ENCODE results near the gene PRDM10.

Gene PRDM10

DNA sequence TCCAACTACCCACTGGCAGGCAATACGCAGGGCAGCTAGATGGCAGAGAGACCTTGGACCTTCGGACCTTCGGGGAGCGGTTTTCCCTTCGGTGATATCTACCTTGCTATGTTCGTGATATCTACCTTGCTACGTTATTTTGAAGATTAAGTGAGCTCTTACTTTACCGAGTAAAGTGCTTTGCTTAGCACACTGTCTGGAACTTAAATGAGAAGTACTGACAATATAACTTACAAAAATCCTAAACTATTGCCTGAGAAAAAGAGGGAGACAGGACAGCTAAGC is 1.0 kb upstream of the PRDM10 start:
- DNase-seq = no peak

DNA sequence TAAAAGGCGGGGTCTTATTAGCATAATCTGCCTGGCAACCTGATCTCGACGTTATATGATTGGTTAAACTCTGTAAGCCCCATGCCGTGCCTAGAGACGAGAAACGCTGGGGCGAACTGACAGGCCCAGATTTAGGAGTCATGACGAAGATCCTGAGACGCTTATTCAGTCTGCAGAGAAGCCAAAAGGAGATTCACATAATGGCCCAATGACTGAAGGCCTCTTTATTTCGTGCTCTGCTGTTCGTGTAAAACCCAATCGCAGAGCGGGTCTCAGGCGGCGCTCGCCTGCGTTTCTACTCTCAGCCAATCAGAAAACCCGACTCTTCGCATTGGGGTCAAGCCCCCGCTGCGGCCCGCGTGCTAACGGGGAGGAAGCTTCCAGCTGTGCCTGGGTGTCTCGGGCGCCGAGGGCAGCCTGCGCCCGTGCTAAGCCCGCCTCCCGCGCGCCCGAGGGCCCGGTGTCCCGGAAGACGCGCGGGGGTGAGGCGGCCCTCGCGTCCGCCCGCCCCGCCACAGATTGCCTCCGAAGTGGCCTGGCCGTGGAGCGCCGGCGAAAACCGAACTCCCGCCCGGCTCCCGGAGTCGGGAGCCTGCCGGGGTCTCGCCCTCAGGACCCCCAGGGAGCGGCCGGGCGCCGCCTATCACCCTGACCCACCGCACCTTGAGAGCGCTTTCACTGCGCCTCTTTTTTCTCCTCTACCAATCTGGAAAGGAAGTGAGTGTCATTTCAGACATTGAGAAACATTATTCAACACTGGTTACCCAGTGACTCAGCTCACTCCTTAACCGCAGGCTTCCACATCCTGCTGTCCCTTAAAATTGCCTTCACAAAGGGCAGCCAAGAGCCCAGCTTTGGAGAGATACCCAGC is 446 bp upstream of the PRDM10 start:
- peak; percentile 100 for DNase-seq

DNA sequence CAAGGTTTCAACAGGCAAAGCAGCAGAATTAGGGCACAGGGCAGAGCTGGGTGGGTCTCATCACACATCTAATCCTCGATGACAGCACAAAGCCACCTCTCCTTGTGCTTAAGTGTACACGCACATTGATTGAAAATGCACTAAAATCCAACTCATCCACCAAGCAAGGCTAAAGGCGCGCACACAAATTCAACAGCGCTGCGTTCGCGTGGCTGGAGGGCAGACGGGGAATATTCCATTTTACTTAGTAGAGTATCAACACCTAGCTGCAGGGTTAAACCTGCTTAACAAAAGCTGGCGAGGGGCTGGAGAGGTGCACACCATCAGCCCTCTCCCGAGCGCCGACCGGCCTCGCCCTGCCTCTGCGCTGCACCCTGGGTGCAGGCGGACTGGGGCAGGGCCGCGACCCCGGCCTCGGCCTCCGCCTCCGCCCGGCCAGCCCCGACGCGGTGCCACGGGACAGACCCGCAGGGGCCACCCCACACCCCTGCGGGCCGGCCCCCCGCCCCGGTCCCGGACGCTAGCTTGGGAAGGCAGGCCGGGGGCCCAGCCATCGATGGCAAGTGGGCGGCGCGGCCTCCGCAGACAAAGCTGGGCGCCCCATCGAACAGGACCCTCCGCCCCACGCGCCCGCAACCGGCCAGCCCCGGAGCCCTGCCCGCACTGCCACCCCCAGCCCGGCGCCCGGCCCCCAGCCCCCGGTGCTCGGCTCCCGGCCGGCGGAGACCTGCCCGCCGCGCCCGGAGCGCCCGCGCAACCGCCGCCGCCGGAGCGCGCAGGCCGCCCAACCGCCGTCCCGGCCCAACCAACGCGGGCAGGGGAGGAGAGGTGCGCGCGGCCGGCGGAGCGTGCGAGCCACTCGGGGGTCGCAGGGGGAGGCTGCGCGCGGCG is 929 bp downstream of the PRDM10 start:
- peak; percentile 39 for DNase-seq

DNA sequence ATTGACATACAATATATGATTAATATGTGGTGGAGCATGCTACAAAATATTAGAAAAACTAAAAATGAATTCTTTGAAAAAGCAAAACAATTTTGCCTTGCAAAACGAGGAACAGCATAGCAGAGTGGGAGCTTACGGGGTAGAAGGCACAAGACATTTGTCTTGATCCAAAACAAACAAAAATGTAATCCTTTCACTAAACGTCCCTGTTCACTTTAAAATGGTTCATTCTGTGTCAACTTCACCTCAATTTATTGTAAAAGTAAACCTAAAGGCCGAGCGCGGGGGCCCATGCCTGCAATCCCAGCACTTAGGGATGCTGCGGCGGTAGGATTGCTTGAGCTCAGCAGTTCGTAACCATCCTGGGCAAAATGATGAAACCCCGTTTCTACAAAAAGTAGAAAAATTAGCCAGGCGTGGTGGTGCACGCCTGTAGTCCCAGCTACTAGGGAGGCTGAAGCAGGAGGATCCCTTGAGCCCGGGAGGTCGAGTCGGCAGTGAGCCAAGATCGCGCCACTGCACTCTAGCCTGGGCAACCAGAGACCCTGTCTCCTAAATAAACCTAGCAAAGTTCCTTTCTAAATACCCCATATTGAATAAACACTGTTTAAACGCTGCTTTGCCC is 2.0 kb downstream of the PRDM10 start:
- no peak for DNase-seq

DNA sequence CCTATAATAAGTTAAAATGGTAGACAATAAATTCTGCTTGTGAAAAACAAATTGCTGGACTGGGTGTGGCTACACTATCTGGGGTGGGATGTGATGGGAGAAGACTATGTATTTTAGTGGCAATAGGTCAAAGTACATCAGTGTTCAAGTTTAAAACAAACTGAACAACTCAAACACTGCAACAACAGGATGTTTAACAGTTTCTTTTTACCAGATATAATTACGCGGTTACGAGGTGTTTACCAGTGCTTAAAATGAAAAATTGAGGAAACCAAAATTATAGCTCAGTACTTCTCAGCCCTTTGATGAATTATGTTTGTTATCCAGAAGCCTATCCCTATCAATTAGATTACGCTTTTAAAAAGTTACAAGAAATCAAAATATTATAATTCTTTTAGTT is 3.2 kb downstream of the PRDM10 start:
- DNase-seq = no peak

DNA sequence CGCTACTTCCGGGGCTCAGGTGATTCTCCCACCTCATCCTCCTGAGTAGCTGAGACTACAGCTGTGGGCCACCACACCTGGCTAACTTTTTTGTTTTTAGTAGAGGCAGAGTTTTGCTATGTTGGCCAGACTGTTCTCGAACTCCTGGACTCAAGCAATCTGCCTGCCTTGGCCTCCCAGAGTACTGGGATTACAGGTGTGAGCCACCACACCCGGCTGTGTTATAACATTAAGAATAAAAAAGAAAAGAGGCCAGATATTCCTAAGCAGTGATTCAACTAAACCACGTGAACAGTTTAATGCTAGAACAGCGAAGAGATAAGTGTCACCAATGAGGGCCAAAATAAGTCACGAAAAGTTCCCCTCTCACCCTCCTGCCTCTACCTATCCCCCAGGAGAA is 3.7 kb downstream of the PRDM10 start:
- no peak for DNase-seq

DNA sequence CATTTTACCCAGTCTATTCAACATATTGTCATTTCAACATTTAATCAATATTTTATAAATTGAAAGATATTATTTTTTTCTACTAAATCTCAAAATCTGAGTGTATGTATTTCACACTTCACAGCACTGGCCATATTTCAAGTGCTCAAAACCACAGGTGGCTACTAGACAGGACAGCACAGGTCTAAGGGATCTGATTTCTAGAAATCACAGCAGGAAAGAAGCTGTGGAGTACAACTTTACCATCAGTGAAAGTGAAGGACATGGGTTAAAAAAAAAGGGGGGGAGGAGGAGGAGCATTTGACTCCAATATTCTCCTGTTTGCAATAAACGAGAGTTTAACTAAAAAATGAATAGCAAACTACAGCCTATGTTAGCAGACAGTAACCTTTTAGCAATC is 4.5 kb downstream of the PRDM10 start:
- DNase-seq = no peak

DNA sequence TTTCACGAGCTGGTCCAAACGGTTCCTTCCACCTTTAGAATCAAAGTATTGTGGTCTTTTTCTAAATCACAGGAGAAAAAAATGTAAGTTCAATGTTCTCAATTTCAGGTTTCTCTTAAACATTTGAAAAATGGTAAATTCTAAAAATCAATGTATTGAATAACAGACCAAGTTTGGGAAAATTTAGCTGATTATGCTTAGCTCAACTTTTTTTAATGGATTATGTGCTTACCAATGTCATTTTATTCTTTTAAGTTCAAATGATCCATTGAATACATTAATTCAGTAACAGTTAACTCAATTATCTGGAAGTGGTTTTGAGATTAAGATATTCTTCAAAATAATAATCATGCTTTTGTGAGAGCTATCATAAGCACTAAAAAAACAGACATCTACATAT is 5.1 kb downstream of the PRDM10 start:
- DNase-seq = no peak

DNA sequence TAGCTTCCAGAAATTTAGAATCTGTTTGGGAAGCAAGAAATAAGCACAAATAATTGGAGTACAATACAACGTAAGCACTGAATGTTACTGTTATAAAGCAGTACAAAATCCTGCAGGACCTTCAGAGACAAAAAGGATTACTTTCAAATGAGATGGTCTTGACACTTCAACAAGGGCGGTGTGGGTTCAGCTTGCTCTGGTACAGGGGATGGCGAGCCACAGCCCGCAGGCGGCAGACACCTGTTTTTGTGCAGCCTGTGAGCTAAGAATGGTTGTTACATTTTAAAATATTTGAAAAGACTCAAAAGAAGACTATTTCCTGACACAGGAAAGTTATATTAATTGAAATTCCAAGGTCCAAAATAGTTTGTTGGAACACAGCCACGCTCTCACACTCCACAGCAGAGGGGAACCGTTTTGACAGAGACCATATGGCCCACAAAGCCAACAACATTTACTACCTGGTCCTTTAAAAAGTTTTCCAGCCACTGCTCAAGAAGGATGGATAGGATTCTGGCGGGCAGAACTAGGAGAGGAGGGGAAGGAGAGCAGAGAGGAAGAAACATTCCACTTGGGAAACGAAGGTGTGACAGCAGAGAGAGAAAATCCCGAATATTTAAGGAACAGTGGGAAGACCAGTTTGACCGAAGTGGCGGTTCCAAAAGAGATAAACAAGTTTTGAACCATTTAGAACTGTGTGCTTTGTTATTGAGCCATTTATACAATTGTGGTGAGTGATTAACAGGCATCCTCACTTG is 6.3 kb downstream of the PRDM10 start:
- DNase-seq = no peak

DNA sequence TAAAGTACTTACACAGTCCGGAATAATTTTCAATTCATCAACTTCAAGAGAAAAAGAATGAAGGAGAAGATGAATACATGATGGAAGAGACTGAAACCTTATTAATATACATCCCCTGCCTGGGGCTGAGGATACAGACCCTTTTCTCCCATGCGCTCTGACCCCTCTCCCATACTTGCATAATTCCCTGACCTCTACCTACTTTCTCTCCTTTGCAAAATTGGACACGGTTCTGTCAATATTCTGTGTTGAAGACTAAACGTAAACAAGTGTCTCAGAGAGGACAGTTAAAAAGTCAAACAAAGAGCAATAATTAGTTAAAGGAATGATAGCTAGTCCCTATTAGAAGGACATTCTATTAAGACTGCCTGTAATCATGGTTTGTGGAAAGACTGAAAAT is 7.5 kb downstream of the PRDM10 start:
- no peak for DNase-seq

DNA sequence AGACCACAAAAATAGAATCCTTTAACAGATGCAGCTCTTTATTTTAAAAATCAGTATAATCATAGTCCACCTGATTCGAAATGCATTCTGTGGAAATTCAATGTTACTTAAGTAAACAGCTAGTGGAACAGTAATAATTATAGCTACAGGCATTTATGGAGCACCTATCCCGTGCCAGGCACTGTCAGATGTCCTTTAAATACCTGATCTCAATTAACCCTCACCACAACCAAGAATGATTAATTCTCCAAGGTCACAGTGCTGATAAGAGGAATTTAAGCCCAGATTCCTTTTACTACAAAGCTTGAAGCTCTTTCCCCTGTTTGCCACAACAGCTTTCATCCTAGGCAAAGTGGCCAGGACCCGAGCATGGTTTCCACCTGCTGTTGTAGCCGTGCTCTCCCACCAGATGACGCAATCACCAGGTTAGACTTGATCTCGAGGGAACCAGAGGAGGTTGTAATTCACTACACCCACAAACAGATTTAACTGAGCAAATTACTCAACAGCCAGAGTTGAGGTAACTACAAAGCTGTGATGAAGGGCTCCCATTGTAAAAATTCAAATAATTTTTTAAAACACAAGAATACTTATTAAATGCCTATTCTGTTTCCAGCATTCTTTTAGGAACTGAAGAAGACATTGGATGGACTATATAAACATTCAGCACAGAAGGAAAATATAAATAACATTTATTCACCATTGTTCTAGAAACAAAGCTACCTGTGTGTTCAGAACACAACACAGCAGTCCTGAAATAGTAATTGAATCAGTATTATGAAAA is 10.3 kb downstream of the PRDM10 start:
- DNase-seq = peak; percentile 34

DNA sequence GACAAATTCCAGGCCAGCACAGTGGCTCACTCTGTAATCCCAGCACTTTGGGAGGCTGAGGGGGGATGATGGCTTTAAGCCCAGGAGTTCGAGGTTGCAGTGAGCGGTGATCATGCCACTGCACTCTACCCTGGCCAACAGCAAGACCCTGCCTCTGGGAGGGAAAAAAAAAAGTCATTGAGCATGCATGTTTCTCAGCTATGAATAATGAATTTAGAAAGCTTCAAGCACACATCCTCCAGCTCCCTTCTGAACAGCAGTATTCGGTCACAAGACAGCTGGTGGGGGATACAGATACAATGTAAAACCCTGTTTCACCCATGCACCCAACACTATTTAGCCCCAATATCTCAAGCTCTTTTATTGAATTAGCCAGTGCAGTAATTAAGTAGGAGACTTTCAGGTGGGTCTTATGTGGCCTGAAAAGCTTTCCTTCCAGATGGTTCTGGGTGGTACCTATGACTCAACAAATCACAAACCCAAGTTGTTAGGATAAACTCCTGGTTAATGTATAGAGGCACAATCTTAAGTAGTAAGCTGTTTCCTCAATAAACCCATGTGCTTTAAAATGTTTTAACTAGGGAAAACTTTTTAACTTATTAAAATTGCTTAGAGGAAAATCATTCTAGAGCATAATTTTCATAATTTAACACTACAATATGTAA is 13.4 kb downstream of the PRDM10 start:
- DNase-seq = no peak

DNA sequence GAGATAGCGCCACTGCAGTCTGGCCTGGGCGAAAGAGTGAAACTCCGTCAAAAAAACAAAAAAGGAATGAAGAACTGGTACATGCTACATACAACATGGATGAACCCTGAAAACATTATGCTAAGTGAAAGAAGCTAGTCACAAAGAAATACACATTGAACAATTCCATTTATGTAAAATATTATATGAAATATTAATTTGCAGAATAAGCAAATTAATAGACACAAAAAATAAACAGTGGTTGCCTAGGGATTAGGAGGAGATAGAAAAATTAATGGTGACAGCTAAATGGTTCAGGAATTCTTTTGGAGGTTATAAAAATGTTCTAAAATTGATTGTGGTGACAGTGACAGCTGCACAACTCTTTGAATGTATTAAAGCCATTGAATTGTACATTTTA is 14.7 kb downstream of the PRDM10 start:
- DNase-seq = no peak

DNA sequence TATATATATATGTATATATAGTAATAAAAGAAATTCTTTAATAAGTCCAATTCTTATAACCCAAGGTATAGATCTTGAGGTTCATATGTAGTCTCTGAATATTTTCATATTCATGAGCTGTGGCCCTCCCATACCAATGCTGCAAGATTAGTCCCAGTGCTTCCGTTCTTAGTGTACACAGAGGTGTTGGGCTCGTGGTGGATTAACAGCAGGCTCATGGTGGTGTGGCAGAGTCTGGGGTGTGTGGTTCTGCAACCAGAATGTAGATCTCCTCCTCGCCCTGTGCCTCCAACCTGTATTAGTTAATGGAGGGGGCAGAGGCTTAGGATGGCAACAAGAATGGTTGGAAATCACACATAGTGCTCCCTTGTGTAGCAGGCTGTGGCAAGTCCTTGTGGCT is 16.8 kb downstream of the PRDM10 start:
- DNase-seq = no peak

DNA sequence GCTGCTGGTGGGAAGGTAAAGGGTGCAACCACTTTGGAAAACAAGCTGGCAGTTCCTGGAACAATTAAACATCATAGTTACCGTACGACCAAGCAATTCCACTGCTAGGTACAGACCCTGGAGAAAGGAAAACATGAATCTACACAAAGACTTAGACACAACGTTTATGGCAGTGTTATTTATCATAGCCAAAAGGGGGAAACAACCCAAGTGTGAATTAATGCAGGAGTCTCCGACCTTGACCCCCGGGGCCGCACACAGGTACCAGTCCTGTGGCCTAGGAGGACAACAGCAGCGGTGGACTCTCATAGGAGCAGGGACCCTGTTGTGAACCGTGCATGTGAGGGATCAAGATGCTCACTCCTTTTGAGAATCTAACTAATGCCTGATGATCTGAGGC is 22.5 kb downstream of the PRDM10 start:
- no peak for DNase-seq

DNA sequence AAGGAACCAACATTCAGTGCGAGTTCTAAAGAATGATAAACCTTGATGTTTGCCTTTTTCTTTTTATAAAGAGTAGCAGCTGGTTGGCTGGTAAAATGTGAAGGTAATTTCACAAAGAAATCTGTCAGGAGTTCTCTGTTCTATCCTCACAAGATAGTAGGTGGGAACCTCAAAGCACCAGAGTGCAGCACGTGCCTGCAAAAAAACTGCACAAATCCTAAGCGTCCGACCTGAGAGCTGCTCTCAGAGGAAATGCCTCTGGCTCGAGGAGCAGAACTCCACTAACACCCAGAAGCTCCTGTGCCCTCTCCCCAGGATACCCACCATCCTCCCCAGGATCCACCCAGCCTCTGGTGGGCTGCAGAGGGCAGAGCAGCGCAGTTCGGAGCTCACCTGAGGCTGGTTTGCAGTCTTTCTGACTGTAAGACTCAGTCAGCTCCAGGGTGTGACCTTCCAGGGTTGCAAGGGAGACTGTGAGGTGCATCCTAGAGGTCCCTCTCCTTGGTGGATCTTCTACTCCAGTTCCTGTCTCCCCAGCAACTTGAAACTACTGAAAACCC is 23.5 kb downstream of the PRDM10 start:
- no peak for DNase-seq

DNA sequence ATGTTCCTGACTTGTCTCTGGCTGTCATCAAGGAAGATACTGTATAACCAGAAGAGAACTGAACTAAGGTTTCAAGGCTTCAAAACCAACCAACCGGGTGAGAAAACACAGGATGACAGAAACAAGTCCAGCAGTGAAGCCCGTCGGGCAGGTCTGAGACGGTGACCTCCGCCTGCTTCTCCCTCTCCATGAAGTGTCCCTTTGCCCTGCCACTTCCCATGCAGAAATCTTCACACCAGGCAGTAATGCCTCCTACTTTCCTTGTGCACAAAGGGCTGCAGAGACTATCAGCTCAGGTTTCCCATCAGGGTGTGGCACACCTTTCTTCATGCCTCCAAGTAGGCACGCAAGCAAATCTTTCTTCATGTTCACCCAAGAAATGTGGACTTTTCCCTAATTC is 24.2 kb downstream of the PRDM10 start:
- DNase-seq = no peak

DNA sequence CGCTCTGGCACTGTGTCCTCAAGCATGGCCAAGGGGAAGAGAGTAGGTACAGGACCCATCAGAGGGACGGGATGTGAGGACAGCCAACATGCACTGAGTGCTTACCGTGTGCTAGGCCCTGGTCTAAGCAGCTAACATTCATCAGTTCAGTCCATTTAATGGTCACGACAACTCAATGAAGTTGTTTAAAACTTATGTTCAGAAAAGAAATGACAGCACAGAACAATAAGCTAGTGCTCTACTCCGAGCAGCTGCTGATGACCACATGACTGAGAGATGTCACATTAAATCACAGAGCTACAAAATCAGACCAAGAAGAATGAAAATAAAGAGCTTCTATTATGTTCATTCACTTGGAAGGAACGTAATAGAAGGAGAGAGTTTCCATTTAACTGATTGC is 26.3 kb downstream of the PRDM10 start:
- no peak for DNase-seq

DNA sequence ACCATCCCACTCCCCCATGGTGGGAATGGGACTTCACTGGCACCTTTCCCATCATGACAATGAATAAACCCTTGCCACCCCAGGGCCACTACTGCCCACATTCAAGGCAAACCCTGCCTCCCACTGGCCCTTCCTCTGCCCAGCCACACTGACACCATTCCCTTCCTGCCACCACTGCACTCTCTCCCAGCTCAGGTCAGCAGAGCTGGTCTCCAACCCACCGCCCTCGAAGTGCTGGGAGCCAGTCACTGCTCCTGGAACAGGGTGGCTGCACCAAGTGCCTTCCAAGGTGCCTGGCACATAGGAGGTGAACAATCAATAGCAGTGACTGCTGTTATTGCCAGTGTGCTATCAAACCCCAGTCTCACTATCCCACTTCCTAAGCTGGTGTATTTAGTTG is 27.1 kb downstream of the PRDM10 start:
- no peak for DNase-seq

DNA sequence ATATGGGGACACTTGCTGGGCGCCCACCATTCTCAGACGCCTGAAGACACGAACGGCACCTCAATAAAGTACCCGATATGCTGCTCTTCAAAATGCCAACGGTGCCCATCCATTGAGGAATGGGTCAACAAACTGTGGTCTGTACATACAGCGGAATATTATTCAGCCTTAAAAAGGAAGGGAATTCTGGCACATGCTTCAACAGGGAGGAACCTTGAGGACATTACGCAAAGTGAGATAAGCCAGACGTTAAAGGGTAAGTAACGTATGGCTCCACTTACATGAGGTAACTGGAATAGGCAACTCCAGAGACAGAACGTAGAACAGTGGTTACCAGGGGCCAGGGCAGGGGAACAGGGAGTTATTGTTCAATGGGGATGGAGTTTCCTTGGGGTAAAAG is 28.0 kb downstream of the PRDM10 start:
- DNase-seq = no peak

DNA sequence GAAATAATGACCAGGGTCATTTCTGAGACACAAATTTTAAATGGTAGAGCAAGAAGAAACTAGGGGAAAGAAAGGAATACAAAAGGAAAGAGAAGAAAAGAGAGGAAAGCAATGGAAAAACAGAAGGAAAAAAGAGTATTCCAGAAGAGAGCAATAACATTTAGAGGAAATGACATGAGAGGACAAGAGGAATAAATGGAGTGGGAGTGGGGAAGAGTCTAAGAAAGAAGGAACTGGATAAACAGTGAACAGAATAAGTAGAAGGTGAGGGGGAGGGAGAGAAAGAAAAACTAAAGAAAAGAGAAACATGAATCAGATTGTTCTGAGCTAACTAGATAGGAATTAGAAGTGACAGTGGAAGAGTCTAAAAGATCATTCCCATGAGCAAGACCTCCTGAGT is 28.4 kb downstream of the PRDM10 start:
- no peak for DNase-seq
